WTC11 (cell line): ENCODE results near the gene EML2. TPM values are rescaled to one million over a fixed set of nuclear protein-coding genes. Genes with fewer than 3 reads are reported as not detected.

Source experiments
- ATAC-seq: fragments of 200-7000 bp; cut with Tn5 transposase; 2 replicates; pipeline ENCODE4 v1.10.0; 2021; ENCODE audit warnings: mild to moderate bottlenecking, moderate library complexity
- CTCF ChIA-PET: fragments of 300-600 bp; sonication (Branson Sonifier 250); formaldehyde crosslinking; loops from one replicate; lab custom pipeline; 2021; ENCODE audit warnings: antibody characterized with exemption; lab: Charles Lee
- POLR2A ChIA-PET: fragments of 350-600 bp; sonication (Branson Sonifier 250); formaldehyde crosslinking; loops from one replicate; lab custom pipeline; 2021; ENCODE audit warnings: antibody characterized with exemption; lab: Charles Lee
- DNase-seq: peaks from one replicate; pipeline ENCODE4 v3.0.0; 2021; ENCODE audit warnings: low spot score
- H3K27ac Mint-ChIP-seq: 2 replicates; pipeline ENCODE4 v1.8.0; 2021; ENCODE audit warnings: mixed read lengths
- H3K27me3 Mint-ChIP-seq: 2 replicates; pipeline ENCODE4 v1.8.0; 2021; ENCODE audit warnings: low read depth, mild to moderate bottlenecking, moderate library complexity, mixed read lengths
- H3K36me3 Mint-ChIP-seq: 2 replicates; pipeline ENCODE4 v1.8.0; 2021; ENCODE audit warnings: mixed read lengths
- H3K4me1 Mint-ChIP-seq: 2 replicates; pipeline ENCODE4 v1.8.0; 2022; ENCODE audit warnings: mixed read lengths
- H3K4me3 Mint-ChIP-seq: 2 replicates; pipeline ENCODE4 v1.8.0; 2021; ENCODE audit warnings: mild to moderate bottlenecking, moderate library complexity, mixed read lengths
- H3K9me3 Mint-ChIP-seq: 2 replicates; pipeline ENCODE4 v1.8.0; 2021; ENCODE audit warnings: mixed read lengths
- AR ChIP-seq: fragments of 250-450 bp; sonication (Bioruptor Pico); IDR thresholded peaks from 2 replicates; pipeline ENCODE4 v1.9.0; 2021; ENCODE audit warnings: mild to moderate bottlenecking
- ATF3 ChIP-seq: sonication (generic); formaldehyde crosslinking; conservative IDR thresholded peaks from 2 replicates; pipeline ENCODE4 v1.8.1; 2022; ENCODE audit warnings: mild to moderate bottlenecking, missing genetic modification reagents
- CREB1 ChIP-seq: sonication (generic); formaldehyde crosslinking; IDR thresholded peaks from 2 replicates; pipeline ENCODE4 v1.8.0; 2023; ENCODE audit warnings: mild to moderate bottlenecking, missing genetic modification reagents
- ETV6 ChIP-seq: sonication (generic); formaldehyde crosslinking; IDR thresholded peaks from 2 replicates; pipeline ENCODE4 v1.8.1; 2022; ENCODE audit warnings: mild to moderate bottlenecking, missing genetic modification reagents
- GTF2I ChIP-seq: fragments of 250-450 bp; sonication (Bioruptor Pico); conservative IDR thresholded peaks from 2 replicates; pipeline ENCODE4 v1.4.0; 2021; ENCODE audit warnings: mild to moderate bottlenecking
- NR3C1 ChIP-seq: sonication (generic); formaldehyde crosslinking; conservative IDR thresholded peaks from 2 replicates; pipeline ENCODE4 v1.8.1; 2023; ENCODE audit warnings: low read depth, mild to moderate bottlenecking, missing genetic modification reagents
- PRDM15 ChIP-seq: sonication (generic); formaldehyde crosslinking; IDR thresholded peaks from 2 replicates; pipeline ENCODE4 v1.8.0; 2022; ENCODE audit warnings: missing genetic modification reagents
- PRRX2 ChIP-seq: fragments of 250-450 bp; sonication (Bioruptor Pico); IDR thresholded peaks from 2 replicates; pipeline ENCODE4 v1.8.0; 2021; ENCODE audit warnings: mild to moderate bottlenecking
- SMAD4 ChIP-seq: sonication (generic); formaldehyde crosslinking; IDR thresholded peaks from 2 replicates; pipeline ENCODE4 v1.8.0; 2022; ENCODE audit warnings: mild to moderate bottlenecking, missing genetic modification reagents
- TCF7 ChIP-seq: sonication (generic); formaldehyde crosslinking; IDR thresholded peaks from 2 replicates; pipeline ENCODE4 v1.8.0; 2022; ENCODE audit warnings: mild to moderate bottlenecking, low read depth, missing genetic modification reagents, moderate library complexity
- TEAD1 ChIP-seq: sonication (generic); formaldehyde crosslinking; IDR thresholded peaks from 2 replicates; pipeline ENCODE4 v1.8.0; 2022; ENCODE audit warnings: mild to moderate bottlenecking, missing genetic modification reagents
- USF1 ChIP-seq: sonication (generic); formaldehyde crosslinking; IDR thresholded peaks from 2 replicates; pipeline ENCODE4 v1.8.0; 2022; ENCODE audit warnings: mild to moderate bottlenecking, missing genetic modification reagents
- USF2 ChIP-seq: sonication (generic); formaldehyde crosslinking; IDR thresholded peaks from 2 replicates; pipeline ENCODE4 v1.8.1; 2023; ENCODE audit warnings: mild to moderate bottlenecking, missing genetic modification reagents, moderate library complexity
- ZNF121 ChIP-seq: sonication (generic); formaldehyde crosslinking; IDR thresholded peaks from 2 replicates; pipeline ENCODE4 v1.8.0; 2023; ENCODE audit warnings: missing genetic modification reagents
- total RNA-seq: library from RNA; stranded (reverse); gene quantifications from 3 replicates; pipeline ENCODE4 v1.2.3, GENCODE V29; 2021
- TF ChIP-seq, protein P1 (sequence below): sonication (generic); formaldehyde crosslinking; IDR thresholded peaks from 2 replicates; pipeline ENCODE4 v1.8.1; 2023; ENCODE audit warnings: mild to moderate bottlenecking, missing genetic modification reagents
- TF ChIP-seq, protein P2 (sequence below): sonication (generic); formaldehyde crosslinking; IDR thresholded peaks from 2 replicates; pipeline ENCODE4 v1.8.1; 2022; ENCODE audit warnings: missing genetic modification reagents, borderline replicate concordance
- TF ChIP-seq, protein P3 (sequence below): fragments of 200-600 bp; IDR thresholded peaks from 2 replicates; pipeline ENCODE4 v1.8.0; 2022; ENCODE audit warnings: antibody characterized with exemption

EML2 gene
- total RNA-seq, 1 experiment from 2014 or later = 63.3 TPM

DNA sequence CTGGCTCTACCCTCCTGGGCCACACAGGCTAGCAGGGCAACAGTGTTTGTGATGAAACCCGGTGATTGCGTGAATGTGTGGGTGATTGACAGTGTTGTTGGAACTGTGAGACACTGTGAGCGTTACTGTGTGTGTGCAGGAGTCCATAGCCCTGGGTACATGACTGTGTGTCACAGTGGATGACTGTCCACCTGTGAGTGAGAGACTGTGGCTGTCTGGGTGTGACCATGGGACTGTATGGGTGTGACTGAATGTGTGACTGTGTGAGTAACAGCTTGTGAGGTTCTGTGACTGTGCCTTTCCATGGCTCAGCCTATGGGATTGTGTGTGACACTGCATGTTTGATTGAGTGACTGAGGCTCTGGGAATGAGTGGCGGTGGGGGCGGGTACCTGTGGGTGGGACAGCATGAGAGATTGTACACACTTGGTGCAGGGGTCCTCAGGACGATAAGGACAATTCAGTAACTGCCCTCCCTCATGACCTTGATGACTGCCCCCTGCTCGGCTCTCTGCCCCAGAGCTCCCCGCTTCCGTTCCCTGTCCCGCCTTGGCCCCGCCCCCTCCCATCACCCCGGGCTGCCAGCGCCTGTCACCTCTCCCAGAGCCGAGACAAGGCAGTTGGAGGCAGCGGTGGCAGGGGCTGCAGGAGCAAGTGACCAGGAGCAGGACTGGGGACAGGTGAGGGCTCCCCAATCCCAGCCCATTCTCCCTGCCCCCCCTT, 28.6 kb upstream of the EML2 start, which contains the start of gene GIPR:
Gene GIPR (plus strand): TSS at position 602 of the 722 bp plus-strand sequence. CDS start 1,300 bp downstream, outside the sequence.
- peak; percentile 14 for ATAC-seq
- ChIA-PET POLR2A (interaction anchor here (0.7 to 1.2 kb wide), 3 partner anchors 9 to 26 kb away, joined by 3 to 9 read pairs (median 3); partner anchors contain the start of gene QPCTL), CTCF (interaction anchor here (0.5 to 4.8 kb wide), 9 partner anchors 10 to 764 kb away, joined by 3 to 68 read pairs (median 6); no protein-coding TSS in a partner anchor)
- H3K27me3 Mint-ChIP-seq = peaks cover 52% of the 10 kb centered on the region
- peak; percentile 72 for DNase-seq
- H3K4me1 Mint-ChIP-seq = peaks cover 23% of the 10 kb centered on the region
- H3K4me3 Mint-ChIP-seq = peak within 1 kb of the TSS; percentile 73
- H3K9me3 Mint-ChIP-seq = no peaks in the 10 kb centered on the region
- H3K36me3 Mint-ChIP-seq = no peaks in the 10 kb centered on the region
- TF ChIP-seq ZNF121 (CRISPR knock-in tag) = peak; percentile 55; the same call in 1 of the 2 replicates
- TF ChIP-seq, protein P1, sequence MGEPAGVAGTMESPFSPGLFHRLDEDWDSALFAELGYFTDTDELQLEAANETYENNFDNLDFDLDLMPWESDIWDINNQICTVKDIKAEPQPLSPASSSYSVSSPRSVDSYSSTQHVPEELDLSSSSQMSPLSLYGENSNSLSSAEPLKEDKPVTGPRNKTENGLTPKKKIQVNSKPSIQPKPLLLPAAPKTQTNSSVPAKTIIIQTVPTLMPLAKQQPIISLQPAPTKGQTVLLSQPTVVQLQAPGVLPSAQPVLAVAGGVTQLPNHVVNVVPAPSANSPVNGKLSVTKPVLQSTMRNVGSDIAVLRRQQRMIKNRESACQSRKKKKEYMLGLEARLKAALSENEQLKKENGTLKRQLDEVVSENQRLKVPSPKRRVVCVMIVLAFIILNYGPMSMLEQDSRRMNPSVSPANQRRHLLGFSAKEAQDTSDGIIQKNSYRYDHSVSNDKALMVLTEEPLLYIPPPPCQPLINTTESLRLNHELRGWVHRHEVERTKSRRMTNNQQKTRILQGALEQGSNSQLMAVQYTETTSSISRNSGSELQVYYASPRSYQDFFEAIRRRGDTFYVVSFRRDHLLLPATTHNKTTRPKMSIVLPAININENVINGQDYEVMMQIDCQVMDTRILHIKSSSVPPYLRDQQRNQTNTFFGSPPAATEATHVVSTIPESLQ (CRISPR knock-in tag) = no peak
- TF ChIP-seq, all 79 proteins: peak for 1
- H3K27ac Mint-ChIP-seq = peak within 1 kb of the TSS; percentile 10; the same call in 1 of the 2 replicates

GRCh38 chr19:45664575-45664974, 25.4 kb upstream of the EML2 start:
- no peak for ATAC-seq
- CTCF ChIA-PET = no interaction called here
- no peak overlapping the region for H3K4me3 Mint-ChIP-seq
- no peak for TF ChIP-seq TEAD1
- TF ChIP-seq PRRX2 (CRISPR knock-in tag) = no peak
- TF ChIP-seq ATF3 = no peak
- no peak for TF ChIP-seq NR3C1 (CRISPR knock-in tag)
- TF ChIP-seq PRDM15 (CRISPR knock-in tag) = no peak
- TF ChIP-seq, protein P2, sequence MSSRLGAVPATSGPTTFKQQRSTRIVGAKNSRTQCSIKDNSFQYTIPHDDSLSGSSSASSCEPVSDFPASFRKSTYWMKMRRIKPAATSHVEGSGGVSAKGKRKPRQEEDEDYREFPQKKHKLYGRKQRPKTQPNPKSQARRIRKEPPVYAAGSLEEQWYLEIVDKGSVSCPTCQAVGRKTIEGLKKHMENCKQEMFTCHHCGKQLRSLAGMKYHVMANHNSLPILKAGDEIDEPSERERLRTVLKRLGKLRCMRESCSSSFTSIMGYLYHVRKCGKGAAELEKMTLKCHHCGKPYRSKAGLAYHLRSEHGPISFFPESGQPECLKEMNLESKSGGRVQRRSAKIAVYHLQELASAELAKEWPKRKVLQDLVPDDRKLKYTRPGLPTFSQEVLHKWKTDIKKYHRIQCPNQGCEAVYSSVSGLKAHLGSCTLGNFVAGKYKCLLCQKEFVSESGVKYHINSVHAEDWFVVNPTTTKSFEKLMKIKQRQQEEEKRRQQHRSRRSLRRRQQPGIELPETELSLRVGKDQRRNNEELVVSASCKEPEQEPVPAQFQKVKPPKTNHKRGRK (CRISPR knock-in tag) = no peak
- TF ChIP-seq SMAD4 = no peak
- TF ChIP-seq CREB1 (CRISPR knock-in tag) = no peak
- TF ChIP-seq, protein P3, sequence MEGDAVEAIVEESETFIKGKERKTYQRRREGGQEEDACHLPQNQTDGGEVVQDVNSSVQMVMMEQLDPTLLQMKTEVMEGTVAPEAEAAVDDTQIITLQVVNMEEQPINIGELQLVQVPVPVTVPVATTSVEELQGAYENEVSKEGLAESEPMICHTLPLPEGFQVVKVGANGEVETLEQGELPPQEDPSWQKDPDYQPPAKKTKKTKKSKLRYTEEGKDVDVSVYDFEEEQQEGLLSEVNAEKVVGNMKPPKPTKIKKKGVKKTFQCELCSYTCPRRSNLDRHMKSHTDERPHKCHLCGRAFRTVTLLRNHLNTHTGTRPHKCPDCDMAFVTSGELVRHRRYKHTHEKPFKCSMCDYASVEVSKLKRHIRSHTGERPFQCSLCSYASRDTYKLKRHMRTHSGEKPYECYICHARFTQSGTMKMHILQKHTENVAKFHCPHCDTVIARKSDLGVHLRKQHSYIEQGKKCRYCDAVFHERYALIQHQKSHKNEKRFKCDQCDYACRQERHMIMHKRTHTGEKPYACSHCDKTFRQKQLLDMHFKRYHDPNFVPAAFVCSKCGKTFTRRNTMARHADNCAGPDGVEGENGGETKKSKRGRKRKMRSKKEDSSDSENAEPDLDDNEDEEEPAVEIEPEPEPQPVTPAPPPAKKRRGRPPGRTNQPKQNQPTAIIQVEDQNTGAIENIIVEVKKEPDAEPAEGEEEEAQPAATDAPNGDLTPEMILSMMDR = no peak
- no peak for TF ChIP-seq AR (CRISPR knock-in tag)
- no peak for TF ChIP-seq USF2 (CRISPR knock-in tag)
- no peak for TF ChIP-seq USF1
- no peak for TF ChIP-seq GTF2I
- TF ChIP-seq TCF7 = no peak
- TF ChIP-seq ETV6 (CRISPR knock-in tag) = no peak

More at GRCh38 chr19:45664575-45664974, 25.4 kb upstream of the EML2 start:
- POLR2A ChIA-PET = no interaction called here
- H3K36me3 Mint-ChIP-seq = no peaks in the 10 kb centered on the region
- peaks cover 32% of the 10 kb centered on the region for H3K27me3 Mint-ChIP-seq
- H3K27ac Mint-ChIP-seq = peak overlapping the region; percentile 8; the same call in 1 of the 2 replicates
- DNase-seq = no peak
- H3K4me1 Mint-ChIP-seq = peaks cover 17% of the 10 kb centered on the region
- no peaks in the 10 kb centered on the region for H3K9me3 Mint-ChIP-seq
